SK-N-SH (cell line): Measurements from ENCODE around the gene YPEL3. TPM values are rescaled to one million over a fixed set of nuclear protein-coding genes. Genes with fewer than 3 reads are reported as not detected.

ENCODE experiments used
- CTCF ChIA-PET: fragments of 300-600, 350-600 bp; formaldehyde crosslinking; extraction: SDS; loops from one replicate; lab custom pipeline; 2021; lab: Yijun Ruan, JAX
- POLR2A ChIA-PET: fragments of 350-600 bp; sonication (Branson Sonifier 250); formaldehyde crosslinking; extraction: SDS; loops from one replicate; lab custom pipeline; 2020; ENCODE audit warnings: antibody characterized with exemption, inconsistent platforms; lab: Yijun Ruan, JAX
- DNase-seq: peaks from one replicate; pipeline ENCODE4 v3.0.0; 2012
- H2AFZ ChIP-seq: fragments of 200-600 bp; sonication (generic); 2 replicates; pipeline ENCODE4 v1.8.1; 2016; ENCODE audit warnings: antibody characterized with exemption, mild to moderate bottlenecking, low read depth
- H3F3A ChIP-seq: fragments of 200-600 bp; sonication (generic); replicated peaks from 2 replicates; pipeline ENCODE3; 2016; ENCODE audit warnings: antibody characterized with exemption, mild to moderate bottlenecking; ENCODE audit not compliant: insufficient read depth
- H3K27ac ChIP-seq, 2 experiments: fragments of 200-500 bp in 1 of 2; fragments of 200-600 bp in 1 of 2; sonication (Bioruptor generic) in 1 of 2; sonication (generic), shearing (Covaris generic) in 1 of 2; 2 replicates each; pipeline versions ENCODE4 v1.5.1 to v1.6.1; 2014 to 2016; ENCODE audit warnings: low read depth in 2 of 2, inconsistent platforms in 1 of 2, low read length in 1 of 2, mild to moderate bottlenecking in 1 of 2, mixed read lengths in 1 of 2
- H3K27me3 ChIP-seq: fragments of 200-600 bp; sonication (generic), shearing (Covaris generic); 2 replicates; pipeline ENCODE4 v1.6.1; 2016; ENCODE audit warnings: mixed run types; ENCODE audit not compliant: insufficient read depth
- H3K36me3 ChIP-seq, 2 experiments: fragments of 200-500 bp in 1 of 2; fragments of 200-600 bp in 1 of 2; sonication (Bioruptor generic) in 1 of 2; sonication (generic) in 1 of 2; replicated peaks in 1 of 2; 2 replicates each; pipeline versions ENCODE3 to v1.5.1; 2014 to 2016; ENCODE audit warnings: low read length in 1 of 2, mild to moderate bottlenecking in 1 of 2; ENCODE audit not compliant: insufficient read depth in 2 of 2, control insufficient read depth in 1 of 2
- H3K4me1 ChIP-seq, 2 experiments: fragments of 200-500 bp in 1 of 2; fragments of 200-600 bp in 1 of 2; sonication (Bioruptor generic) in 1 of 2; sonication (generic), shearing (Covaris generic) in 1 of 2; 2 replicates each; pipeline versions ENCODE4 v1.5.1 to v1.6.1; 2014 to 2016; ENCODE audit warnings: low read depth in 1 of 2, low read length in 1 of 2, mixed run types in 1 of 2; ENCODE audit not compliant: insufficient read depth in 2 of 2, control insufficient read depth in 1 of 2
- H3K4me2 ChIP-seq: fragments of 200-600 bp; sonication (generic), shearing (Covaris generic); 2 replicates; pipeline ENCODE4 v1.6.1; 2017; ENCODE audit warnings: mixed run types
- H3K4me3 ChIP-seq, 2 experiments: fragments of 200-500 bp in 1 of 2; fragments of 200-600 bp in 1 of 2; sonication (Bioruptor generic) in 1 of 2; sonication (generic), shearing (Covaris generic) in 1 of 2; 2 replicates each; pipeline versions ENCODE4 v1.5.1 to v1.8.1; 2014 to 2016; ENCODE audit warnings: low read depth in 2 of 2, inconsistent platforms in 1 of 2, low read length in 1 of 2, mild to moderate bottlenecking in 1 of 2, mixed read lengths in 1 of 2, moderate library complexity in 1 of 2
- H3K79me2 ChIP-seq: fragments of 200-600 bp; sonication (generic); 2 replicates; pipeline ENCODE4 v1.8.1; 2017; ENCODE audit warnings: mild to moderate bottlenecking; ENCODE audit not compliant: insufficient read depth
- H3K9ac ChIP-seq: fragments of 200-600 bp; sonication (generic); 2 replicates; pipeline ENCODE4 v1.6.1; 2017; ENCODE audit warnings: mixed run types
- H3K9me2 ChIP-seq: fragments of 200-600 bp; sonication (generic); 2 replicates; pipeline ENCODE4 v1.6.1; 2017; ENCODE audit warnings: mixed run types
- H3K9me3 ChIP-seq: fragments of 200-600 bp; sonication (generic); 2 replicates; pipeline ENCODE4 v1.6.1; 2017; ENCODE audit warnings: mixed run types, mild to moderate bottlenecking, moderate library complexity
- H4K20me1 ChIP-seq: fragments of 200-600 bp; sonication (generic); 2 replicates; pipeline ENCODE4 v1.6.1; 2017; ENCODE audit warnings: mild to moderate bottlenecking, mixed run types; ENCODE audit not compliant: insufficient read depth
- FOSL2 ChIP-seq: IDR thresholded peaks from 2 replicates; pipeline ENCODE4 v1.4.0; 2012; ENCODE audit warnings: low read depth, mild to moderate bottlenecking, moderate library complexity, borderline replicate concordance
- FOXJ3 ChIP-seq: sonication (generic); formaldehyde crosslinking; IDR thresholded peaks from 2 replicates; pipeline ENCODE4 v1.5.1; 2020; ENCODE audit warnings: mild to moderate bottlenecking, missing genetic modification reagents
- MXI1 ChIP-seq: IDR thresholded peaks from 2 replicates; pipeline ENCODE4 v1.6.1; 2012; ENCODE audit warnings: mild to moderate bottlenecking, low read depth, low read length, improper control_type of control experiment
- NRF1 ChIP-seq: IDR thresholded peaks from 2 replicates; pipeline ENCODE4 v1.6.1; 2012; ENCODE audit warnings: low read depth, mild to moderate bottlenecking, low read length
- POLR2AphosphoS5 ChIP-seq: IDR thresholded peaks from 2 replicates; pipeline ENCODE4 v1.6.1; 2012; ENCODE audit warnings: low read depth, low read length
- RAD21 ChIP-seq: IDR thresholded peaks from 2 replicates; pipeline ENCODE4 v1.6.1; 2012; ENCODE audit warnings: mild to moderate bottlenecking, low read length
- RFX5 ChIP-seq: IDR thresholded peaks from 2 replicates; pipeline ENCODE4 v1.6.1; 2012; ENCODE audit warnings: mild to moderate bottlenecking, improper control_type of control experiment, low read length
- SMC3 ChIP-seq: IDR thresholded peaks from 2 replicates; pipeline ENCODE4 v1.6.1; 2012; ENCODE audit warnings: low read depth, low read length, improper control_type of control experiment
- TCF12 ChIP-seq: IDR thresholded peaks from 2 replicates; pipeline ENCODE4 v1.4.0; 2012
- TEAD4 ChIP-seq: IDR thresholded peaks from 2 replicates; pipeline ENCODE4 v1.4.0; 2012; ENCODE audit warnings: mild to moderate bottlenecking, borderline replicate concordance; ENCODE audit not compliant: insufficient read depth
- WGBS: methylation state at CpG from one replicate; pipeline ENCODE4 v1.1.6; 2017; ENCODE audit warnings: low lambda C conversion rate; 5-methylcytosine and 5-hydroxymethylcytosine counted together
- polyA plus RNA-seq, 3 experiments: library from polyadenylated mRNA; depleted of rRNA; stranded (reverse); fragments of >200 nt; gene quantifications; 2 replicates each; pipeline ENCODE4 v1.2.3, GENCODE V29; 2012
- TF ChIP-seq, protein P1 (sequence below): IDR thresholded peaks from 2 replicates; pipeline ENCODE4 v1.4.0; 2012; ENCODE audit warnings: low read depth, borderline replicate concordance
- TF ChIP-seq, protein P2 (sequence below): IDR thresholded peaks from 2 replicates; pipeline ENCODE4 v1.4.0; 2012; ENCODE audit warnings: low read depth, borderline replicate concordance
- TF ChIP-seq, protein P3 (sequence below): IDR thresholded peaks from 2 replicates; pipeline ENCODE4 v1.6.1; 2012; ENCODE audit warnings: mild to moderate bottlenecking, low read depth, low read length, moderate library complexity
- TF ChIP-seq, protein P4 (sequence below): IDR thresholded peaks from 2 replicates; pipeline ENCODE4; 2012

Gene YPEL3
- polyA plus RNA-seq, 1 of the 3 experiments (the other 2 are of a cell fraction): 36.6 TPM

DNA sequence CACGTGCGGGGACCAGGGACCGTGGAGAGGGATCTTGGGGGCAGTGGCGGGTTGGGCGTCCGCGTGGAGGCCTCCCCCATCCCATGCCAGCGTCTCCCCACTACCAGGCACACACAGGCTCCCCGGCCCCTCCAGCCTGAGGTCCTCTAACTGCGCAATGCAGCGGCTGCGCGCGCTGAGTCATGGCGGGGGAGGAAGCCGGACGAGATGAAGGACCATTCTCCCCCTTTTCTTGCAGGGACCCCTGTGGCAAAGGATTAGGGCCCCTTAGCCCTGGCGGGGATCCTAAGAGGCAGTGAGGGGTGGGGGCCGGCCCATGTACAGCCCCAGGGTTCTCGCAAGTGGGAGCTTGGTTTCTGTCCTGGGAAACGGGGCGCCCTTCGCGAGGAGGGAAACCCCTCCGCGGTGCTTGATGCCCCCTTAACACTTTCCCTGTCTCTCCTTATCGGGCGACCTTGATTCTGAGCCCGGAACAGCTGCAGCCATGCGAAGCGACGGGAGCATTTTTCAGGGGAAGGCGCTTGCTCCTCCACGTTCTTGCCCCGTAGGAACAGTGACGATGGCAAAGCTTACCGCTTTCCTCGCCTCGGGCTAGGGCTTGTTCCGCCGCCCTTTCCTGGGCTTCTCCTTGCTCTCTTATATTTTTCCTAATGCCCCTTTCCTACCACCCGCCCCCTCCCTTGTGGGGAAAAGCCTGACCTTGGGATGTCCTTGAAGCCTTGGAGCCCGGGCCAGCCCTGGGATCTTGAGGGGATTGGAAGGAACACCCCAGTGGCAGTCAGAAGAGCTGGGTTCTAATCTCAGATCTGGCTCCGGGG, 29.9 kb downstream of the YPEL3 start:
- Histone ChIP-seq H3K27ac (peak overlapping the region; percentile 92 to 98), H3K4me2 (peak overlapping the region; percentile 100), H3F3A (peaks cover 48% of the 10 kb centered on the region), H4K20me1 (peaks cover 52% of the 10 kb centered on the region), H3K9me3 (no peaks in the 10 kb centered on the region), H3K27me3 (no peaks in the 10 kb centered on the region), H3K79me2 (peaks cover 74% of the 10 kb centered on the region), H3K9ac (peak overlapping the region; percentile 99), H3K4me3 (peak overlapping the region; percentile 92 to 98), H3K9me2 (no peaks in the 10 kb centered on the region), H2AFZ (no peak overlapping the region), H3K36me3 (peaks cover 36 to 48% of the 10 kb centered on the region in 2 experiments), H3K4me1 (peaks cover 38 to 39% of the 10 kb centered on the region in 2 experiments)
- WGBS: 2% methylated on average over 33 of the region's 44 CpGs
- peak; percentile 2; the same call in 1 of the 2 replicates for TF ChIP-seq FOSL2
- 0 out of 2 replicates have a peak, but pooled peaks have one; percentile 31 for TF ChIP-seq NRF1
- TF ChIP-seq FOXJ3: no peak
- TF ChIP-seq MXI1: 0 out of 2 replicates have a peak, but pooled peaks have one; percentile 9
- peak; percentile 31 for DNase-seq
- ChIA-PET CTCF (interaction anchor here (0.6 to 6.7 kb wide), 9 partner anchors 13 to 49 kb away, joined by 3 to 68 read pairs (median 4); partner anchors contain the start of genes GDPD3, TBX6 and TLCD3B), POLR2A (interaction anchor here (0.7 to 5.1 kb wide), 15 partner anchors 8 to 276 kb away, joined by 3 to 57 read pairs (median 5); partner anchors contain the start of genes KCTD13, KIF22, PPP4C and TBX6)

DNA sequence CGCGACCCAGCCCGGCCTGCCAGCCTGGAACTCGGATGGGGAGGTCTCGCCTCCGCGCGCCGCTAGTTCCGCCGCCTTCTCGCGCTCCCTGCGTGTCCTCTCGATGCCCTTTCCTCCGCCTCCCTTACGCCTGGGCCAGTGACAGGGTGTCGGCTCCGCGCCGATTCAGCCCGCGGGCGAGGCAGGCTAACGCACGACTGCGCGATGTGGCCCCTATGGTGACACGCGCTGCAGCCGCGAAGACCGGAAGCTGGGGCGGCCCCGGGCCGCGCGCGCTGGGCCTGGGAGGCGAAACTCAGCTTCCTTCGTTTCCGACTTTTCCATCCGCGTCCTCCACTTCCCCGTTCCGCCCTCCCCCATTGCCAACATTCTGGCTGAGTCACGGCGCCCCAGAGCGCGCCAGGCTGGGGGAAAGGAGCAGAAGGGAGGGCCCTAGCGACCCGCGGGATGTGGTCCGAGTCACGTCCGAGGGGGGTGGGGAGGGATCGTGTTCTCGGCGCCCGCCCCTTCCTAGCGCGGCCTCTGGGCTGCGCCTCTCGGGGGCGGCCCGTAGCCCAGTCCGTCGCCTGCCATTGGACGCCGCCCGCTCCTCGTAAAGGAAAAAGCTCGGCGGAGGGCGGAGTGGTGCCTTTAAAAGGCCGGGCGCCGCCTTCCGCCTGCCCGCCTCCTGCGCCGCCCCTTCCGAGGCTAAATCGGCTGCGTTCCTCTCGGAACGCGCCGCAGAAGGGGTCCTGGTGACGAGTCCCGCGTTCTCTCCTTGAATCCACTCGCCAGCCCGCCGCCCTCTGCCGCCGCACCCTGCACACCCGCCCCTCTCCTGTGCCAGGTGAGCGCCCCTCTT, 30.7 kb downstream of the YPEL3 start, which contains the start of gene ALDOA:
ALDOA (plus strand) TSS at position 659 of the 841 bp plus-strand sequence. CDS start 1,138 bp downstream, outside the sequence.
- ChIA-PET CTCF (interaction anchor here (1.0 to 6.7 kb wide), 7 partner anchors 11 to 48 kb away, joined by 3 to 68 read pairs (median 5); partner anchors contain the start of genes GDPD3, TBX6 and TLCD3B), POLR2A (interaction anchor here (0.5 to 5.1 kb wide), 19 partner anchors 9 to 386 kb away, joined by 3 to 57 read pairs (median 4); partner anchors contain the start of genes DOC2A, KCTD13, KIF22 and PPP4C)
- H3K9ac ChIP-seq: peak within 1 kb of the TSS; percentile 99
- 3% methylated on average over 6 of the region's 99 CpGs for WGBS
- H3K27ac ChIP-seq: peak within 1 kb of the TSS; percentile 98 to 99
- no peaks in the 10 kb centered on the region for H3K9me3 ChIP-seq
- H3K9me2 ChIP-seq: no peaks in the 10 kb centered on the region
- peaks cover 39 to 45% of the 10 kb centered on the region in 2 experiments for H3K4me1 ChIP-seq
- peak within 1 kb of the TSS; percentile 76; the same call in 1 of the 2 replicates for H2AFZ ChIP-seq
- H3K27me3 ChIP-seq: no peaks in the 10 kb centered on the region
- H3K4me3 ChIP-seq: peak within 1 kb of the TSS; percentile 92 to 98
- peak; percentile 96 for DNase-seq
- peaks cover 67% of the 10 kb centered on the region for H3K79me2 ChIP-seq
- peak within 1 kb of the TSS; percentile 100 for H3K4me2 ChIP-seq
- H3K36me3 ChIP-seq: peaks cover 32 to 46% of the 10 kb centered on the region in 2 experiments
- H3F3A ChIP-seq: peaks cover 39% of the 10 kb centered on the region
- H4K20me1 ChIP-seq: peaks cover 43% of the 10 kb centered on the region
- TF ChIP-seq POLR2AphosphoS5: peak; percentile 97
- peak; percentile 69 for TF ChIP-seq MXI1
- TF ChIP-seq RFX5: no peak
- TF ChIP-seq, protein P1, sequence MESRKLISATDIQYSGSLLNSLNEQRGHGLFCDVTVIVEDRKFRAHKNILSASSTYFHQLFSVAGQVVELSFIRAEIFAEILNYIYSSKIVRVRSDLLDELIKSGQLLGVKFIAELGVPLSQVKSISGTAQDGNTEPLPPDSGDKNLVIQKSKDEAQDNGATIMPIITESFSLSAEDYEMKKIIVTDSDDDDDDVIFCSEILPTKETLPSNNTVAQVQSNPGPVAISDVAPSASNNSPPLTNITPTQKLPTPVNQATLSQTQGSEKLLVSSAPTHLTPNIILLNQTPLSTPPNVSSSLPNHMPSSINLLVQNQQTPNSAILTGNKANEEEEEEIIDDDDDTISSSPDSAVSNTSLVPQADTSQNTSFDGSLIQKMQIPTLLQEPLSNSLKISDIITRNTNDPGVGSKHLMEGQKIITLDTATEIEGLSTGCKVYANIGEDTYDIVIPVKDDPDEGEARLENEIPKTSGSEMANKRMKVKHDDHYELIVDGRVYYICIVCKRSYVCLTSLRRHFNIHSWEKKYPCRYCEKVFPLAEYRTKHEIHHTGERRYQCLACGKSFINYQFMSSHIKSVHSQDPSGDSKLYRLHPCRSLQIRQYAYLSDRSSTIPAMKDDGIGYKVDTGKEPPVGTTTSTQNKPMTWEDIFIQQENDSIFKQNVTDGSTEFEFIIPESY: peak; percentile 55; the same call in 1 of the 2 replicates
- TF ChIP-seq TCF12: peak; percentile 57
- 0 out of 2 replicates have a peak, but pooled peaks have one; percentile 63 for TF ChIP-seq TEAD4
- no peak for TF ChIP-seq SMC3
- no peak for TF ChIP-seq RAD21
- TF ChIP-seq, protein P2, sequence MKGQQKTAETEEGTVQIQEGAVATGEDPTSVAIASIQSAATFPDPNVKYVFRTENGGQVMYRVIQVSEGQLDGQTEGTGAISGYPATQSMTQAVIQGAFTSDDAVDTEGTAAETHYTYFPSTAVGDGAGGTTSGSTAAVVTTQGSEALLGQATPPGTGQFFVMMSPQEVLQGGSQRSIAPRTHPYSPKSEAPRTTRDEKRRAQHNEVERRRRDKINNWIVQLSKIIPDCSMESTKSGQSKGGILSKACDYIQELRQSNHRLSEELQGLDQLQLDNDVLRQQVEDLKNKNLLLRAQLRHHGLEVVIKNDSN: 0 out of 2 replicates have a peak, but pooled peaks have one; percentile 24
- TF ChIP-seq, protein P3, sequence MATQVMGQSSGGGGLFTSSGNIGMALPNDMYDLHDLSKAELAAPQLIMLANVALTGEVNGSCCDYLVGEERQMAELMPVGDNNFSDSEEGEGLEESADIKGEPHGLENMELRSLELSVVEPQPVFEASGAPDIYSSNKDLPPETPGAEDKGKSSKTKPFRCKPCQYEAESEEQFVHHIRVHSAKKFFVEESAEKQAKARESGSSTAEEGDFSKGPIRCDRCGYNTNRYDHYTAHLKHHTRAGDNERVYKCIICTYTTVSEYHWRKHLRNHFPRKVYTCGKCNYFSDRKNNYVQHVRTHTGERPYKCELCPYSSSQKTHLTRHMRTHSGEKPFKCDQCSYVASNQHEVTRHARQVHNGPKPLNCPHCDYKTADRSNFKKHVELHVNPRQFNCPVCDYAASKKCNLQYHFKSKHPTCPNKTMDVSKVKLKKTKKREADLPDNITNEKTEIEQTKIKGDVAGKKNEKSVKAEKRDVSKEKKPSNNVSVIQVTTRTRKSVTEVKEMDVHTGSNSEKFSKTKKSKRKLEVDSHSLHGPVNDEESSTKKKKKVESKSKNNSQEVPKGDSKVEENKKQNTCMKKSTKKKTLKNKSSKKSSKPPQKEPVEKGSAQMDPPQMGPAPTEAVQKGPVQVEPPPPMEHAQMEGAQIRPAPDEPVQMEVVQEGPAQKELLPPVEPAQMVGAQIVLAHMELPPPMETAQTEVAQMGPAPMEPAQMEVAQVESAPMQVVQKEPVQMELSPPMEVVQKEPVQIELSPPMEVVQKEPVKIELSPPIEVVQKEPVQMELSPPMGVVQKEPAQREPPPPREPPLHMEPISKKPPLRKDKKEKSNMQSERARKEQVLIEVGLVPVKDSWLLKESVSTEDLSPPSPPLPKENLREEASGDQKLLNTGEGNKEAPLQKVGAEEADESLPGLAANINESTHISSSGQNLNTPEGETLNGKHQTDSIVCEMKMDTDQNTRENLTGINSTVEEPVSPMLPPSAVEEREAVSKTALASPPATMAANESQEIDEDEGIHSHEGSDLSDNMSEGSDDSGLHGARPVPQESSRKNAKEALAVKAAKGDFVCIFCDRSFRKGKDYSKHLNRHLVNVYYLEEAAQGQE: no peak
- TF ChIP-seq FOXJ3: no peak; the same call in 1 of the 2 replicates
- TF ChIP-seq, protein P4, sequence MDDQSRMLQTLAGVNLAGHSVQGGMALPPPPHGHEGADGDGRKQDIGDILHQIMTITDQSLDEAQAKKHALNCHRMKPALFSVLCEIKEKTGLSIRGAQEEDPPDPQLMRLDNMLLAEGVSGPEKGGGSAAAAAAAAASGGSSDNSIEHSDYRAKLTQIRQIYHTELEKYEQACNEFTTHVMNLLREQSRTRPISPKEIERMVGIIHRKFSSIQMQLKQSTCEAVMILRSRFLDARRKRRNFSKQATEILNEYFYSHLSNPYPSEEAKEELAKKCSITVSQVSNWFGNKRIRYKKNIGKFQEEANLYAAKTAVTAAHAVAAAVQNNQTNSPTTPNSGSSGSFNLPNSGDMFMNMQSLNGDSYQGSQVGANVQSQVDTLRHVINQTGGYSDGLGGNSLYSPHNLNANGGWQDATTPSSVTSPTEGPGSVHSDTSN: peak; percentile 45
